Gastrocnemius medialis (tissue), 4 donors: Measurements from ENCODE around the gene ATG14. TPM values are rescaled to one million over a fixed set of nuclear protein-coding genes. Genes with fewer than 3 reads are reported as not detected.

Source experiments
- ATAC-seq, 2 donors: fragments of 150-250 bp; one replicate each; pipeline ENCODE4 v1.9.1; 2016
- DNase-seq, 2 donors: peaks; one replicate each; pipeline ENCODE4 v3.0.0-alpha.2; 2019
- H3K27ac ChIP-seq, 4 donors: fragments of 200-600 bp; sonication (generic); 1 replicate in 1 of 4; 2 replicates in 3 of 4; pipeline ENCODE4 v1.5.1; 2016 to 2018; ENCODE audit warnings: mild to moderate bottlenecking in 2 of 4, moderate library complexity in 1 of 4
- H3K27me3 ChIP-seq, 3 donors: fragments of 200-600 bp; sonication (generic) in 2 of 3; 1 replicate in 1 of 3; 2 replicates in 2 of 3; pipeline versions ENCODE4 v1.5.1 to v1.6.0; 2016 to 2019; ENCODE audit warnings: mild to moderate bottlenecking in 1 of 3, moderate library complexity in 1 of 3
- H3K36me3 ChIP-seq, 2 donors: fragments of 200-600 bp; sonication (generic) in 1 of 2; one replicate each; pipeline ENCODE4 v1.5.1; 2017 to 2018
- H3K4me1 ChIP-seq, 2 donors: fragments of 200-600 bp; sonication (generic) in 1 of 2; one replicate each; pipeline ENCODE4 v1.5.1; 2016 to 2017; ENCODE audit warnings: mild to moderate bottlenecking in 2 of 2
- H3K4me3 ChIP-seq, 4 donors: fragments of 200-600 bp; sonication (generic) in 3 of 4; 1 replicate in 1 of 4; 2 replicates in 3 of 4; pipeline ENCODE4 v1.5.1; 2016 to 2019; ENCODE audit warnings: mild to moderate bottlenecking in 2 of 4
- H3K9me3 ChIP-seq, 3 donors: fragments of 200-600 bp; sonication (generic) in 2 of 3; 1 replicate in 1 of 3; 2 replicates in 2 of 3; pipeline ENCODE4 v1.5.1; 2016 to 2019
- CTCF ChIP-seq, 5 experiments: fragments of 450-650 bp in 3 of 5; fragments of 200-600 bp in 2 of 5; sonication (generic) in 2 of 5; IDR thresholded peaks in 4 of 5; conservative IDR thresholded peaks in 1 of 5; 1 replicate in 4 of 5; 2 replicates in 1 of 5; pipeline ENCODE4 v1.5.1; 2016 to 2019; ENCODE audit warnings: antibody characterized with exemption in 5 of 5, mild to moderate bottlenecking in 3 of 5, moderate library complexity in 3 of 5
- POLR2A ChIP-seq, 2 donors: fragments of 450-650 bp; IDR thresholded peaks; one replicate each; pipeline ENCODE4 v1.6.1; 2017; ENCODE audit warnings: antibody characterized with exemption in 2 of 2, mild to moderate bottlenecking in 2 of 2, moderate library complexity in 2 of 2
- in situ Hi-C, 4 donors: fragments of 200-750 bp; cut with MboI; loops; one replicate each; pipeline versions ENCODE4 v1.15.0 to v1.8.0; 2017; ENCODE audit warnings: low sequenced_read_pairs in 4 of 4
- intact Hi-C: fragments of 100-400 bp; cut with DNase I; formaldehyde crosslinking; loops from one replicate; pipeline ENCODE4 v1.15.1; 2023; ENCODE audit warnings: low total_unique reads
- total RNA-seq, 4 donors: library from RNA; depleted of rRNA; stranded (reverse); fragments of >200 nt; gene quantifications; one replicate each; pipeline versions ENCODE4 v1.1.0 to v1.2.3, GENCODE V29; 2016

The ATG14 gene
- total RNA-seq, 4 donors from 2014 or later = 12.6 to 20.0 (median 15.6) TPM

- Histone ChIP-seq H3K4me3 (no peak overlapping the region), H3K27me3 (no peaks in the 10 kb centered on the region), H3K36me3 (peaks cover 0 to 31% of the 10 kb centered on the region in 2 donors), H3K4me1 (no peaks in the 10 kb centered on the region), H3K27ac (peak overlapping the region in 2 of 4 donors; percentile 10 to 48), H3K9me3 (no peaks in the 10 kb centered on the region)
- no peak for DNase-seq
- in situ Hi-C loops (no loop called here), intact Hi-C loops (no loop called here)
- ATAC-seq = peak in 1 of 2 donors; percentile 71
- TF ChIP-seq CTCF (IDR thresholded peaks at IDR 0.05 in 4 of 5, conservative IDR thresholded peaks at IDR 0.05 in 1 of 5) (no peak), POLR2A (IDR thresholded peaks at IDR 0.05) (no peak)
These were observed 37.6 kb downstream of the ATG14 start for GRCh38 chr14:55373784-55374705.

GRCh38 chr14:55372825-55373224, 38.8 kb downstream of the ATG14 start:
- H3K9me3 ChIP-seq = no peaks in the 10 kb centered on the region
- intact Hi-C loops = no loop called here
- no peaks in the 10 kb centered on the region for H3K4me1 ChIP-seq
- no peak for TF ChIP-seq POLR2A (IDR thresholded peaks at IDR 0.05)
- TF ChIP-seq CTCF (IDR thresholded peaks at IDR 0.05 in 4 of 5, conservative IDR thresholded peaks at IDR 0.05 in 1 of 5) = no peak
- ATAC-seq (no peak), DNase-seq (no peak)
- in situ Hi-C loops = no loop called here
- peaks cover 0 to 27% of the 10 kb centered on the region in 2 donors for H3K36me3 ChIP-seq
- peak overlapping the region in 1 of 4 donors; percentile 48 for H3K27ac ChIP-seq
- H3K27me3 ChIP-seq = no peaks in the 10 kb centered on the region
- H3K4me3 ChIP-seq = no peak overlapping the region

- in situ Hi-C loops = no loop called here
These were observed 39.2 kb downstream of the ATG14 start for GRCh38 chr14:55372423-55372822.

GRCh38 chr14:55370883-55371455, 40.7 kb downstream of the ATG14 start:
- no peak for DNase-seq
- TF ChIP-seq POLR2A (IDR thresholded peaks at IDR 0.05) (no peak), CTCF (IDR thresholded peaks at IDR 0.05 in 4 of 5, conservative IDR thresholded peaks at IDR 0.05 in 1 of 5) (no peak)
- ATAC-seq = no peak
- Histone ChIP-seq H3K27ac (peak overlapping the region in 2 of 4 donors; percentile 25 to 41), H3K4me1 (peaks cover 4 to 6% of the 10 kb centered on the region in 2 donors), H3K36me3 (peaks cover 0 to 12% of the 10 kb centered on the region in 2 donors), H3K9me3 (no peaks in the 10 kb centered on the region), H3K27me3 (no peaks in the 10 kb centered on the region), H3K4me3 (no peak overlapping the region)
- in situ Hi-C loops (no loop called here), intact Hi-C loops (no loop called here)

More at GRCh38 chr14:55372423-55372822, 39.2 kb downstream of the ATG14 start:
- no peaks in the 10 kb centered on the region for H3K27me3 ChIP-seq
- peaks cover 0 to 26% of the 10 kb centered on the region in 2 donors for H3K36me3 ChIP-seq
- peak overlapping the region in 2 of 4 donors; percentile 8 to 48 for H3K27ac ChIP-seq
- TF ChIP-seq CTCF (IDR thresholded peaks at IDR 0.05 in 4 of 5, conservative IDR thresholded peaks at IDR 0.05 in 1 of 5) (no peak), POLR2A (IDR thresholded peaks at IDR 0.05) (no peak)
- intact Hi-C loops = no loop called here
- no peaks in the 10 kb centered on the region for H3K9me3 ChIP-seq
- H3K4me3 ChIP-seq = no peak overlapping the region
- ATAC-seq (no peak), DNase-seq (no peak)
- H3K4me1 ChIP-seq = no peaks in the 10 kb centered on the region
